ENCODE results near the gene ACOX1.

The ACOX1 gene

GRCh38 chr17:75995385-75995925 lies 16.5 kb upstream of the ACOX1 start:
- H3K27me3 ChIP-seq (ENCODE audit: insufficient read depth, low read depth, severe bottlenecking) = no peaks in the 10 kb centered on the region
- no peak overlapping the region for H3K27ac ChIP-seq
- no peak for TF ChIP-seq CTCF (IDR thresholded peaks at IDR 0.05; ENCODE audit: low read depth, low read length)
- H3K4me3 ChIP-seq (ENCODE audit: low read depth, low read length) = no peak overlapping the region
- no peak for DNase-seq
- peaks cover 36% of the 10 kb centered on the region for H3K36me3 ChIP-seq
- no peaks in the 10 kb centered on the region for H3K9me3 ChIP-seq (ENCODE audit: severe bottlenecking)

GRCh38 chr17:75994802-75995370 lies 15.9 kb upstream of the ACOX1 start:
- no peaks in the 10 kb centered on the region for H3K27me3 ChIP-seq (ENCODE audit: insufficient read depth, low read depth, severe bottlenecking)
- TF ChIP-seq CTCF (IDR thresholded peaks at IDR 0.05; ENCODE audit: low read depth, low read length) = no peak

GRCh38 chr17:75991396-75991795 lies 12.4 kb upstream of the ACOX1 start:
- H3K27ac ChIP-seq = no peak overlapping the region

More at GRCh38 chr17:75994802-75995370, 15.9 kb upstream of the ACOX1 start:
- DNase-seq = no peak
- Histone ChIP-seq H3K36me3 (peaks cover 32% of the 10 kb centered on the region), H3K4me3 (ENCODE audit: low read depth, low read length) (no peak overlapping the region), H3K27ac (no peak overlapping the region), H3K9me3 (ENCODE audit: severe bottlenecking) (no peaks in the 10 kb centered on the region)

GRCh38 chr17:75987041-75987440 lies 8.1 kb upstream of the ACOX1 start:
- no peak for TF ChIP-seq CTCF (IDR thresholded peaks at IDR 0.05; ENCODE audit: low read depth, low read length)
- Histone ChIP-seq H3K4me3 (ENCODE audit: low read depth, low read length) (no peak overlapping the region), H3K9me3 (ENCODE audit: severe bottlenecking) (no peaks in the 10 kb centered on the region), H3K27me3 (ENCODE audit: insufficient read depth, low read depth, severe bottlenecking) (no peaks in the 10 kb centered on the region), H3K27ac (no peak overlapping the region), H3K36me3 (peaks cover 20% of the 10 kb centered on the region)
- no peak for DNase-seq

More at GRCh38 chr17:75991396-75991795, 12.4 kb upstream of the ACOX1 start:
- Histone ChIP-seq H3K27me3 (ENCODE audit: insufficient read depth, low read depth, severe bottlenecking) (no peaks in the 10 kb centered on the region), H3K9me3 (ENCODE audit: severe bottlenecking) (no peaks in the 10 kb centered on the region), H3K36me3 (peaks cover 37% of the 10 kb centered on the region), H3K4me3 (ENCODE audit: low read depth, low read length) (no peak overlapping the region)
- TF ChIP-seq CTCF (IDR thresholded peaks at IDR 0.05; ENCODE audit: low read depth, low read length) = no peak
- no peak for DNase-seq

- Histone ChIP-seq H3K36me3 (peaks cover 13% of the 10 kb centered on the region), H3K27me3 (ENCODE audit: insufficient read depth, low read depth, severe bottlenecking) (no peaks in the 10 kb centered on the region), H3K4me3 (ENCODE audit: low read depth, low read length) (no peak overlapping the region), H3K27ac (no peak overlapping the region), H3K9me3 (ENCODE audit: severe bottlenecking) (no peaks in the 10 kb centered on the region)
- TF ChIP-seq CTCF (IDR thresholded peaks at IDR 0.05; ENCODE audit: low read depth, low read length) = no peak
- DNase-seq = no peak
Measured at GRCh38 chr17:75985986-75986385, 7.0 kb upstream of the ACOX1 start.

Data from WERI-Rb-1 (cell line).